Measurements from ENCODE around the gene IFI16. TPM values are rescaled to one million over a fixed set of nuclear protein-coding genes. Genes with fewer than 3 reads are reported as not detected.
A peak's percentile ranks its signal among the peaks of the same experiment; 100 is the strongest.

Gene IFI16
- total RNA-seq, 1 experiment from 2014 or later, result 0.98 TPM

- intact Hi-C loops (cut with micrococcal nuclease), result loop anchor here (1.0 to 10.0 kb wide), 5 partner anchors 10 to 492 kb away; partner anchors contain the start of gene IFI16
- H3F3A ChIP-seq (ENCODE audit: low read length, unreplicated experiment), result no peaks in the 10 kb centered on the region
- no peak overlapping the region for H3K27ac ChIP-seq (ENCODE audit: low read length)
- peaks cover 14% of the 10 kb centered on the region for H3K4me1 ChIP-seq (ENCODE audit: insufficient read depth, low read length)
- peak overlapping the region; percentile 70 for H2AFZ ChIP-seq (ENCODE audit: low read length)
- ChIA-PET CTCF (interaction anchor here (0.5 to 1.2 kb wide), 3 partner anchors 24 to 1021 kb away, joined by 3 to 8 read pairs (median 4); no protein-coding TSS in a partner anchor), POLR2A (ENCODE audit: unreplicated experiment) (no interaction called here)
- ATAC-seq (peak; percentile 68), DNase-seq (peak; percentile 27)
- no peaks in the 10 kb centered on the region for H3K36me3 ChIP-seq (ENCODE audit: low read depth, low read length)
- H3K4me2 ChIP-seq (ENCODE audit: low read length), result peak overlapping the region; percentile 75
- no peaks in the 10 kb centered on the region for H3K9me3 ChIP-seq (ENCODE audit: low read length)
- no peaks in the 10 kb centered on the region for H3K9me2 ChIP-seq (replicated peaks; ENCODE audit: low read length)
- no peaks in the 10 kb centered on the region for H3K79me2 ChIP-seq (ENCODE audit: low read length)
- TF ChIP-seq CTCF (conservative IDR thresholded peaks at IDR 0.05; ENCODE audit: low read depth, low read length) (no peak), EZH2phosphoT487 (IDR thresholded peaks at IDR 0.05; ENCODE audit: borderline replicate concordance, low read length) (no peak), EZH2 (IDR thresholded peaks at IDR 0.05; ENCODE audit: low read length, unreplicated experiment) (no peak)
- no peaks in the 10 kb centered on the region for H4K20me1 ChIP-seq (ENCODE audit: low read length)
- peak overlapping the region; percentile 61 for H3K4me3 ChIP-seq (ENCODE audit: low read length)
- no peak overlapping the region; the same call in 1 of the 2 replicates for H3K9ac ChIP-seq (ENCODE audit: low read length)
- BruUV-seq (replicated peaks), result no TSS peak
- H3K27me3 ChIP-seq (ENCODE audit: low read length), result no peaks in the 10 kb centered on the region; the same call in 1 of the 2 replicates
Observed at GRCh38 chr1:158999316-159000069, 10.2 kb upstream of the IFI16 start.

GRCh38 chr1:159000070-159000409 is 9.7 kb upstream of the IFI16 start:
- intact Hi-C loops (cut with micrococcal nuclease), result loop anchor here (1.0 to 2.0 kb wide), 3 partner anchors 9 to 72 kb away; partner anchors contain the start of gene IFI16
- peak overlapping the region; percentile 75 for H3K4me2 ChIP-seq (ENCODE audit: low read length)

More at GRCh38 chr1:159000070-159000409, 9.7 kb upstream of the IFI16 start:
- DNase-seq (no peak), ATAC-seq (peak; percentile 27)
- no peaks in the 10 kb centered on the region for H3K36me3 ChIP-seq (ENCODE audit: low read depth, low read length)
- H3K9me3 ChIP-seq (ENCODE audit: low read length), result no peaks in the 10 kb centered on the region
- H2AFZ ChIP-seq (ENCODE audit: low read length), result peak overlapping the region; percentile 70
- peaks cover 14% of the 10 kb centered on the region for H3K4me1 ChIP-seq (ENCODE audit: insufficient read depth, low read length)
- H3K27ac ChIP-seq (ENCODE audit: low read length), result no peak overlapping the region
- TF ChIP-seq EZH2phosphoT487 (IDR thresholded peaks at IDR 0.05; ENCODE audit: borderline replicate concordance, low read length), result no peak
- TF ChIP-seq EZH2 (IDR thresholded peaks at IDR 0.05; ENCODE audit: low read length, unreplicated experiment), result no peak
- no peak for TF ChIP-seq CTCF (conservative IDR thresholded peaks at IDR 0.05; ENCODE audit: low read depth, low read length)
- CTCF ChIA-PET, result interaction anchor here (0.5 to 1.2 kb wide), 3 partner anchors 23 to 1021 kb away, joined by 3 to 8 read pairs (median 4); no protein-coding TSS in a partner anchor
- H3K9ac ChIP-seq (ENCODE audit: low read length), result no peak overlapping the region
- H3K79me2 ChIP-seq (ENCODE audit: low read length), result no peaks in the 10 kb centered on the region
- peak overlapping the region; percentile 61 for H3K4me3 ChIP-seq (ENCODE audit: low read length)
- peaks cover 2% of the 10 kb centered on the region; the same call in 1 of the 2 replicates for H3K27me3 ChIP-seq (ENCODE audit: low read length)
- H3F3A ChIP-seq (ENCODE audit: low read length, unreplicated experiment), result no peaks in the 10 kb centered on the region
- no peaks in the 10 kb centered on the region for H4K20me1 ChIP-seq (ENCODE audit: low read length)
- POLR2A ChIA-PET (ENCODE audit: unreplicated experiment), result no interaction called here
- H3K9me2 ChIP-seq (replicated peaks; ENCODE audit: low read length), result no peaks in the 10 kb centered on the region
- TSS peak; percentile 82 for BruUV-seq (replicated peaks)
